Measurements from ENCODE around the gene DVL2.
"Not testable (repeated sequence)": the region's sequence is repeated elsewhere in the genome, so short reads cannot be mapped to it uniquely, and the experiment has no call there.

Gene DVL2

DNA sequence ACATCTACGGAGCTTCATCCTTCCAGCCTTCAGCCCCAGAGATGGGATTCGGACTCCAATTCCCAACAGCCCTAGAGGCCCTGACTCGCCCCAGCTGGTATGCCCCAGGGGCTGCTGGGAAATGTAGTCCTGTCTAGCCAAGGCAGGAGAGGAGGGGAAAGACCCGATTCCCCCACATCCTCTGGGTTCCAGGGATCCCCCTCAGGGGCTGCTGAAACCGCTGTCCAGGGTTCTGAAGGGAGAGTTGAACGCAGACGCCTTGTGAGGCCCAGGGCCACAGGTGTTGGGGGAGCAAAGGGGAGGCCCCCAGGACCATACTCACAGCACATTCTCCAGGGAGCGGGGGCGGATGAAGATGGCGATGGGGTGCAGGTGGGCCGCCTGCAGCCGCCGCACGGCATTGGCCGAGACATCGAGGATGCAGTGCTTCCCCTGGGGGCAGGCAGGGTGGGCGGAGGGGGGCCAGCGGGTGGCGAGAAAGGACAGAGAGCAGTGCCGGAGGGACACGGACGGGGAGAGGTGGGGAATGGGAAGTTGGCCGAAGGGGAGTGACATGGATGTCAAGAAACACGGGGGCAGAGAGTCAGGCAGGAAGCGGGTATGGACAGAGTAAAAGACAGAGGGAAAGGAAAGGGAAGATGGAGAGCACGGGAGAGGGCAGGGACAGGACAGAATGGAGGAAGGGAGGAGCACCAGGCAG, 42.6 kb downstream of the DVL2 start:
- DNase-seq = peak in 1 of 2 donors; percentile 26

DNA sequence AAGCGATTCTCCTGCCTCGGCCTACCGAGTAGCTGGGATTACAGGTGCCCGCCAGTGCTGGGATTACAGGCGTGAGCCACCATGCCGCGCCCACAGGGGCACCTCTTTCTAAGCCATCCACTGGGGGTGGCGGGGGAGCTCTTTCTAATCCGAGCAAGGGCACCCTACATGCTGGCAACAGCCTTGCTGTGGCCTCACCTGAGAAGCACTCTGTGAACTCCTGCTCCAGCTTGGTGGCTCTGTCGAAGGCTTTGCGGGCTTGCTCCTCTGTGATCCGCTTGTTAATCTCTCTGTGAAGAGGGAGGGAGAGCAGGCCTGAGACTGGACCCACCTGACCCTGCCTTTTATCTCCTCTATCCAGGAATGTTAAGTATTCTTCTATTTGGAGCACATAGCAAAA, 43.2 kb downstream of the DVL2 start:
- DNase-seq = no peak

DNA sequence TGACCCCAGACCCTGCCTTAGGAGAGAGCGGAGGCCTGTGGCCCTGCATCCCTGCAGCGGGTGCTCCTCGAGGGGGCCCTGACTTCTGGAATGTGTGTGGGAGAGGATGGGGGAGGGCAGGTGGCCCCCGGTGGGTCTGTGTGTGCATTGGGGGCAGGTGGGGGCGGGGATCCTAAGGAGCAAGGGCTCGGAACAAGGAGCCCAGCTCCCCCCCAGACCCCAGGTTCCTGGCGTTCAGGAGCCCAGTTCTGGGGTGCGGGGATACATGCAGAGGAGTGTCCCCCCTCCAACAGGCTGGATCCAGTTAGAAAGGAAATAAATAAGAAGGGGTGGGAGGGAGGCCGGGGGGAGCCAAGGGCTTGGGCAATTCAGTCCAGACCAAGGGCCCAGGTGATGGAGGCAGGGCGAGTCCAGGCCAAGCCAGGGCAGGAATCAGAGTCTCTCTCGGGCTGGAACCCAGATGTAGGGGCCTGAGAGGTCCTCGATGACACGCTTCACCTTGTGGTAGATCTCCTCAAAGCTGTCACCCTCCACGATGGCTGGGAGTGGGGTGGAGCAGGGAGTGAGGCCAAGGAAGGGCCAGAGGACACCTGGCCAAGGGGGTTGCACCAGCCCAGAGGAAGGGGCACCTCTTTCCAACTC, 43.9 kb downstream of the DVL2 start:
- DNase-seq = no peak

DNA sequence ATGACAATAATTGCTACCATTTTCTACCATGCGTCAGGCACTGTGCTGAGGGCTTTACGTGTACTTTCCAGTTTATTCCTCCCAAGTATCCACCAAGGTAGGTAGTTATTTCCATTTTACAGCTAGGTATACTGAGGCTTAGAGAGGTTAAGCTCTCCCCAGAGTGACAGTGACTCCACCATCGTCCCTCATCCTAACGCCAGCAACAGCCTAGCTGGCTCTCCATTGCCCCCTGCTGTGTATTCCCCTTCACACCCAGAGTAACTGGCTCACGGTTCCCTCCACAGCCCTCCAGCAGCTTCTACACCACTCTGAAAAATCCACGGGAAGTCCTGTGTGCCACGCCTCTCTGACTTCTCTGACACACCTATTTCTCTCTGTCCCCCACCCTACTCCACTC, 48.1 kb downstream of the DVL2 start:
- peak; percentile 27 to 35 for DNase-seq

DNA sequence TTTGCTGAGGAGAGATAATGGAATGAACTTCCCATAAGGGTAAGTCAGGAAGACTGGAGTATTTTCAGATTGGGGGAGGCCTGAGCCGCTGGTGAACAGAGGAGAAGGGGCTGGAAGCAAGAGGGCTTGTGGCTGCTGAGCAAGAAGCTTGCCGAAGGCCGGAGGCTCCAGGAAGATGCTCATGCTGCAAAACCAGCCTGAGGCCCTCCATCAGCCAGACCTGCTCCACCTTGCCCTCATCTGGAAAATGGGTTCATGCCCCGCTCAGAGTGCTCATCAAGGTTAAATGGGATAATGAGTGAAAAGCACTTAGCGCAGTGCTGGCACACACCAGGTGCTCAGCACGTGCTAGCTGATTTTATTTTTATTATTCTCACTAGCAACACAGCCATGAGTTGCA, 49.7 kb downstream of the DVL2 start:
- no peak for DNase-seq

DNA sequence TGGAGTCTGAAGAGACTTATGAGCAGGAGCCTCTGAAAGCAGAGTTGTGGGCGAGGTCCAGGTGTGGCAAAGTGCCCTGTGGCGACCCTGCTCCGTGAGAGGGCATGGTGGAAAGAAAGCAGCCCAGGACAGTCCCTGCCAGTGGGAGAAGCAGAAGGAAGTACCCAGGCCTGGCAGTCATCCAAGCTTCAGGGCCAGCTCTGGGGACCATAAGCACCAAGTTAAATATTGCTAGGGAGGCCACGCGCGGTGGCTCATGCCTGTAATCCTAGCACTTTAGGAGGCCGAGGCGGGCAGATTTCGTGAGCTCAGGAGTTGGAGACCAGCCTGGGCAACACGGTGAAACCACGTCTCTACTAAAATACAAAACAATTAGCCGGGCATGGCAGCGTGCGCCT, 50.2 kb downstream of the DVL2 start:
- DNase-seq = peak in 1 of 2 donors; percentile 35

DNA sequence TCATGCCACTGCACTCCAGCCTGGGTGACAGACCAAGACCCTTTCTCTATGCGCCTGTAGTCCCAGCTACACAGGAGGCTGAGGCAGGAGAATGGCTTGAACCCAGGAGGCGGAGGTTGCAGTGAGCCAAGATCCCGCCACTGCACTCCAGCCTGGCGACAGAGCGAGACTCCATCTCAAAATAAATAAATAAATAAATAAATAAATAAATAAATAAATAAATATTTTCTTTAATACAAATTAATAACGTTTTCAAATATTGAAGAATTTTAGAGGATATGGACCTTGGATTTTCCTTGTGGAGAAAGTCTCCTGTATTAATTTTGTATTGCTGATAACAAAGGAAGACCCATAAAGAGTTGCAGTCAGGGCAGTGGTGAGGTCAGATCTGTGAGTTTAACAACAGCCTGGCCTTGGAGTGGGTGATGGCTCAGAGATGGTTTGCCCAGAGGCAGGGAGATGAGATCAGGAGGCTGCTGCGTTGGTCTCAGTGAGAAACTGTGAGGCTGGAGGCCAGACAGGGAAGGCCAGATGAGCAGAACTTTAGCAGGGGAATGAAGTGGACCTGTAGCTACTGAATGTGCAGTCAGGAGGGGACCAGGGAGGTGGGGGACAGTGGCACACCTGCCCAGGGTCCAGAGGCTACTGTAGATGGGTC, 50.8 kb downstream of the DVL2 start:
- DNase-seq = no peak

DNA sequence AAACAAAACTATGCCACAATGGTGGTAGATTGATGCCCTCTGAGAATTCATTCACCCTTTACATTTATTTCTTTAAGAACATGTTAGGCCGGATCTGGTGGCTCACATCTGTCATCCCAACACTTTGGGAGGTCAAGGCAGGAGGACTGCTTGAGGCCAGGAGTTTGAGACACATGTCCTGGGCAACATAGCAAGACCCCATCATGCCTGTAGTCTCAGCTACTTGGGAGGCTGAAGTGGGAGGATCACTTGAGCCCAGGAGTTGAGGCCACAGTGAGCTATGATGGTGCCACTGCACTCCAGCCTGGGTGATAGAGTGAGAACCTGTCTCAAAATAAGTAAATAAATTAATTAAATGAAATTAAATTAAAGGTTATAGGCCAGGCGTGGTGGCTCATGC, 52.2 kb downstream of the DVL2 start:
- not testable (repeated sequence) for DNase-seq

DNA sequence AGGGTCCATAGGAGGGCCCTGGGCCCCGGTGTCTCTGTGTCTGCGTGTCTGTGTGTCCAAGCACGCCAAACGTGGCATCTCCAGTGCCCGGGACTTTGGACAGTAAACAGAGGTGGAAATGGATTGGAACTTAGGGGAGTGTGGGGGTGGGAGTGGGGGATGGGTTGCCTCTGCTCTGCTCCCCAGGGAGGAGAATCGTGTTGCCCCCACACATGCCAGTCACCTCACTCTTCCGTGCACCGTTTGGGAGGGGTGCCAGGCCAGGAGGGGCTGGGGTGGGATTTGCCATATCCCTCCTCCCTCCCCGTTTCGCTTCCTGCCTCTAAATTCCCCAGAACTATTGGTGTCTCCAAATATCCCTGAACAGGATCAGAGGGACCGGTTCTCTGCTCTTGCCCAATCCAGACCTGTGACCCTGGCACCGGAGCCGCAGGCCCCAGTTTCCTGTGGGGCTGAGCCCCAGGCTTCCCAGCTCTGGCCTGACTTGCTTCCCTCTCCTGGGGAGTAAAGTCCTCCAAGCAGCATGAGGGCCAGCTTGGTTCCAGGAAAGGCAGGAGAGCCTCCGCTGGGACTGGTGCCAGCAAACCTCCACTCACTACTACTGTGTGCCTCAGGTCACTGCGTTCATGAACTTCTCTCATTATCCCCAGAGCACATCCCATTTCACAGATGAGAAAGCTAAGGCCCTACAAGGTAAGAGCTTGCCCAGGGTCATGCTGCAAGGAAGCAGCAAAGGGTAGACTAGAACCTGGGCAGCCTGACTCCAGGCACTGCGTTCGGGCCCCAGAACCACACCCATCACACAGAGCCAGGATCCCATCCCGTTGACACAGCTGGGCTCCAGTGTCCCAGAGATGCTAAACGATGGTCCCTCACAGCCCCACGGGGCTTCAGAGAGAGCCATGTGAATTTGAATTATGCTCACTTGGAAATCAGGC, 54.7 kb downstream of the DVL2 start, which contains the start of gene ASGR1:
Gene ASGR1, minus strand, starts transcription at position 54 of the 938 bp plus-strand sequence. CDS start 807 bp downstream, outside the sequence.
- no peak for DNase-seq

DNA sequence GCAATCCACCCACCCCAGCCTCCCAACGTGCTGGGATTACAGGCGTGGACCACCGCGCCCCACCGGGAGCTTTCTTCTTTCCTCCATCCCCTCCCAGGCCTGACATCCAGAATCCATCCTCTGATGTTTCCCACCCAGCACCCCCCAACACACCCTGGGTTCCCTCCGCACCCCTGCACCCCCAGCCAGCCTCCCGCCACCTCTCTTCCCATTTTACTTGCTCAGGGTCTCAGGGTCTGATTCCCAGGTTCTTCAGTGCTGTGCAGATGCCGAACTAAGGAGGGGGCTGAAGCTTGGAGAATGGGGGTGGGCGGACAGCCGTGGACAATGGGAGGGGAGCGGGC, 55.4 kb downstream of the DVL2 start:
- no peak for DNase-seq

DNA sequence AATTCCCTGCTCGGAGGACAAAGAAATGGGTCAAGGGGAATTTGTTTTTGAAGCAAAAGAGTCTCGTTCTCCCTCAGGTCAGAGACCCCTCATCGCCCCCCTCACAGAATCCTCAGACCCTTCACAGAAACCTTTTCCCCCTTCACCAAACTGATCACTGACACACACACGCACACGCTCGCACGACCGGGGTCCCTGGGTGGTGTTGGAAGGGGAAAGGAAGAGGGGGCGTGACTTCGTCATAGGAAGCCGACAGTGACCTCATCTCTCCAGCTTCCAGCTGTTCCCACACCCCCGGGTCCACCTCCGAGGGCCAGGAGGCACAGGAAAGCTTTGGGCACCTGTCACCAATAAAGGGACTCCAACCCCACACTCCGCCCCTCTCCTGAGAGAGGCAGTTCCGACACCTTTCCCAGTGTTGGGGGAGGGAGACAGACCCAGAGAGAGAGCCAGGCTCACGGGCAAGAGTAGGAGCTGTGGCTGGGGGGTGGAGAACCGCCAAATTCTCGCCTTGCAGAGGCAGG, 56.3 kb downstream of the DVL2 start:
- no peak for DNase-seq

DNA sequence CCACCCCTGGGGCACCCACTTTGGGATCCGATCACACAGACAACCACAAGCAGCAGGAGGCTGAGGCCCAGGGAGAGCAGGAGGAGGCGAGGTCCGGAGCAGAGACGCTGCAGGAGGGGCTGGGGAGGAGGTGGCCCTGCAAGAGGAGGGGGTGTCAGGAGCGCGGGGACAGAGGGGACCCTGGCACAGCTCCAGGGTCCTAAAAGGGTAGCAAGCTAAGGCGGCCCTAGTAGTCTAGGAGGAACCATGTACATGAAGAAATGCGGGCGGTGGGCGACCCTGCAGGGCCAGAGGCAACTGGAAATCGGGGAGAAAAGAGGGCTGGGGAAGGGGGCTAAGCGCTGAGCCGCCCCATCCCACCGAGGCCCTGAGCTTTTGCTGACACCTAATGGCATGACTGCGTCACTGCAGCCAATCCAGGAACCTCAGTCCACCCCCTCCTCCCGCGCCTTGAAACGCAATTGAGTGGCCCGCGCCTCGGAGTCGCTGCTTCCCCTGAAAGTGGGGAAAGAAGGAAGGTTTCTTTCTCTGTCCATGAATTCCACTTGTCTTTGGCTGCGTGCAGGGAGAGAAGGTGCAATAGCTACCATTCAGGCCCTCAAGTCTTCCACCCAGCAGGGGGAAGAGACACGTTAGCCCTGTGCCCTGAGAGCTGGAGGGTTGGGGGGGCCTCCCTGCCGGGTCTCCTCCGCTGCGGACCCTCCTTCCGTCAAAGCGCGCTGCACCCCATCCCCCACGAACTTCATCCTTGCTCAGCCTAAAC, 56.9 kb downstream of the DVL2 start:
- peak; percentile 52 to 81 for DNase-seq

DNA sequence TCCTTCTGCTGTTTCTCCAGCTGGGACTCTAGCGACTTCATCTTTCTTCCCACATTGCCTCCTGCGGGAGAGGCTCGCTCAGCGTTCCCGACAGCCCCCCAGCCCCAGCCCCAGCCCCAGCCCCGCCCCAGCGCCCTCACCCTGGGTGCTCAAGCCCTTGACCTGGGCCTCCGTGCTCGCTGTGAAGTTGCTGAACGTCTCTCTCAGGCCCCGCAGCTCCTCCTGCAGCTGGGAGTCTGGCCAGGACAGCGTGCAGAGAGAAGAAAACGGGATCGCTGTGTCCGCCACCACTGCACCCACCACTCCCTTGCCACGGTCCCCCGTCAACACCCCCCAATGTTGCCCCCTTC, 57.5 kb downstream of the DVL2 start:
- no peak for DNase-seq

DNA sequence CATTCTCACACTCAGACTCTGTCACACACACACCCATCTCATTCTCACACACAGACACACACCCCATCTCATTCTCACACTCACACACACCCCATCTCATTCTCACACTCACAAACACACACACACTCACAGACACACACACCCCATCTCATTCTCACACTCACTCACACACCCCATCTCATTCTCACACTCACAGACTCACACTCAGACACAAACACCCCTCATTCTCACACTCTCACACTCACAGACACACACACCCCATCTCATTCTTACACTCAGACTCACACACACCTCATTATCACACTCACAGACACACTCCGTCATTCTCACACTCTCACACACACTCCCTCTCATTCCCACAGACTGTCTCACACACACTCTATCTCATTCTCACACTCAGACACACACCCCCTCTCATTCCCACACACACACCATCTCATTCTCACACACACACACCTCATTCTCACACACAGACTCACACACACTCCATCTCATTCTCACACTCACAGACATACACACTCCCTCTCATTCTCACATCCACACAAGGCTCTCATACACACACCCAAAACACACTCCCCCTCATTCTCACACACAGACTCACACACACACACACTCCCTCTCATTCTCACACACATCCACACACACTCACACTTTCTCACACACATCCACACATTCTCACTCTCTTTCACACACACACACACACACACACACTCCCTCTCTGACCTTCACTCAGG, 58.0 kb downstream of the DVL2 start:
- DNase-seq = no peak
